Measurements from ENCODE around the gene HBD. TPM values are rescaled to one million over a fixed set of nuclear protein-coding genes. Genes with fewer than 3 reads are reported as not detected.

HBD gene
- total RNA-seq, 2 donors from 2014 or later, result not detected

DNA sequence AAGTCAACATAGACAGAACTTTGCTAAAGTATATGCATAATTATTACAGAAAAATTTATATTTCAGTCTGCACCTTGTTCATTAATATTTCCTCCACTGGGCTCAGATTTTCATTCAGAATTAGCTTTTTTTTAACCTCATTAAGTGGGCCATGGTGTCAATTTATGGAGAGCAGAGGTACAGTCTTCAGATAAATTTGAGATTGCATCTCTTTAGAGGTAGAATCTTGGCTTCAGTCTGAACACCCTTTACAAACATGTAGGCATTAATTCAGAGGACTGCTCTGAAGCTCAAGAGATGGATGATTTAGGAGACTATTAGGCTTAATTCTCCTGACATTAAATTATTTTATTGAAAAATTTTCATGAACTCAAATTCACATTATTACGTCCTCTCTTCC is 4.0 kb downstream of the HBD start:
- TF ChIP-seq, protein P1, sequence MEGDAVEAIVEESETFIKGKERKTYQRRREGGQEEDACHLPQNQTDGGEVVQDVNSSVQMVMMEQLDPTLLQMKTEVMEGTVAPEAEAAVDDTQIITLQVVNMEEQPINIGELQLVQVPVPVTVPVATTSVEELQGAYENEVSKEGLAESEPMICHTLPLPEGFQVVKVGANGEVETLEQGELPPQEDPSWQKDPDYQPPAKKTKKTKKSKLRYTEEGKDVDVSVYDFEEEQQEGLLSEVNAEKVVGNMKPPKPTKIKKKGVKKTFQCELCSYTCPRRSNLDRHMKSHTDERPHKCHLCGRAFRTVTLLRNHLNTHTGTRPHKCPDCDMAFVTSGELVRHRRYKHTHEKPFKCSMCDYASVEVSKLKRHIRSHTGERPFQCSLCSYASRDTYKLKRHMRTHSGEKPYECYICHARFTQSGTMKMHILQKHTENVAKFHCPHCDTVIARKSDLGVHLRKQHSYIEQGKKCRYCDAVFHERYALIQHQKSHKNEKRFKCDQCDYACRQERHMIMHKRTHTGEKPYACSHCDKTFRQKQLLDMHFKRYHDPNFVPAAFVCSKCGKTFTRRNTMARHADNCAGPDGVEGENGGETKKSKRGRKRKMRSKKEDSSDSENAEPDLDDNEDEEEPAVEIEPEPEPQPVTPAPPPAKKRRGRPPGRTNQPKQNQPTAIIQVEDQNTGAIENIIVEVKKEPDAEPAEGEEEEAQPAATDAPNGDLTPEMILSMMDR (IDR thresholded peaks at IDR 0.05), result no peak
- no peaks in the 10 kb centered on the region for H3K36me3 ChIP-seq

DNA sequence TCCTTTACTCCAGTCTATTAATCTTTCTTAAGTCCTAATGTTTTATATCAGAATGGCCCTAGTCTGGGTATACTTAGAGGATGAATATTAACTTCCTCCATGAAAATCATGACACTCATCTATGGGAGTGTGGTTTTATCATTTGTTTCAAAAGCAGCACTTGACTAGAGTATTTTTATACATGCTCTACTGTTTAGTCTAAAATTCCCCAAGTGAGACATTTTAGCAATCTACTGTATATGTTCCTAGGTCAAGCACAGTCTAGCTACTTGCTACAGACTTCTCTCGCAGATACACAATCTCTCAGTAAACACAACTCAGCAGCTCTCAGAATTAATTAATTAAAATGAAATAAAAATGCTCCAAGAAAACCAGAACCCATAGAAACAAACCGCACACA is 4.5 kb downstream of the HBD start:
- intact Hi-C loops (cut with DNase I), result no loop called here
- Histone ChIP-seq H3K27ac (no peak overlapping the region), H3K4me3 (no peak overlapping the region), H3K36me3 (no peaks in the 10 kb centered on the region), H3K9ac (ENCODE audit: low read depth in 2 of 2, low read length in 2 of 2) (no peak overlapping the region), H3K9me3 (no peaks in the 10 kb centered on the region), H3K4me1 (no peaks in the 10 kb centered on the region), H3K27me3 (no peaks in the 10 kb centered on the region)
- DNase-seq, result no peak
- TF ChIP-seq, protein P1 (IDR thresholded peaks at IDR 0.05), result no peak

More for the DNA sequence above, 4.0 kb downstream of the HBD start:
- no peak for DNase-seq
- Histone ChIP-seq H3K4me3 (no peak overlapping the region), H3K9me3 (no peaks in the 10 kb centered on the region), H3K9ac (ENCODE audit: low read depth in 2 of 2, low read length in 2 of 2) (no peak overlapping the region), H3K4me1 (no peaks in the 10 kb centered on the region), H3K27me3 (no peaks in the 10 kb centered on the region), H3K27ac (no peak overlapping the region)
- intact Hi-C loops (cut with DNase I), result no loop called here

- no peaks in the 10 kb centered on the region for H3K27me3 ChIP-seq
- DNase-seq, result no peak
- no peaks in the 10 kb centered on the region for H3K4me1 ChIP-seq
- no peaks in the 10 kb centered on the region for H3K36me3 ChIP-seq
- intact Hi-C loops (cut with DNase I), result no loop called here
- H3K9ac ChIP-seq (ENCODE audit: low read depth in 2 of 2, low read length in 2 of 2), result no peak overlapping the region
- H3K27ac ChIP-seq, result no peak overlapping the region
- H3K9me3 ChIP-seq, result no peaks in the 10 kb centered on the region
- TF ChIP-seq, protein P1 (IDR thresholded peaks at IDR 0.05), result no peak
- no peak overlapping the region for H3K4me3 ChIP-seq
Measured at GRCh38 chr11:5229356-5229755, 4.9 kb downstream of the HBD start.

- no peak for DNase-seq
- intact Hi-C loops (cut with DNase I), result no loop called here
- Histone ChIP-seq H3K4me3 (no peak overlapping the region), H3K4me1 (no peaks in the 10 kb centered on the region), H3K27ac (no peak overlapping the region), H3K27me3 (no peaks in the 10 kb centered on the region), H3K9me3 (no peaks in the 10 kb centered on the region), H3K36me3 (no peaks in the 10 kb centered on the region), H3K9ac (ENCODE audit: low read depth in 2 of 2, low read length in 2 of 2) (no peak overlapping the region)
- TF ChIP-seq, protein P1 (IDR thresholded peaks at IDR 0.05), result no peak
Measured at GRCh38 chr11:5228124-5228523, 6.2 kb downstream of the HBD start.

DNA sequence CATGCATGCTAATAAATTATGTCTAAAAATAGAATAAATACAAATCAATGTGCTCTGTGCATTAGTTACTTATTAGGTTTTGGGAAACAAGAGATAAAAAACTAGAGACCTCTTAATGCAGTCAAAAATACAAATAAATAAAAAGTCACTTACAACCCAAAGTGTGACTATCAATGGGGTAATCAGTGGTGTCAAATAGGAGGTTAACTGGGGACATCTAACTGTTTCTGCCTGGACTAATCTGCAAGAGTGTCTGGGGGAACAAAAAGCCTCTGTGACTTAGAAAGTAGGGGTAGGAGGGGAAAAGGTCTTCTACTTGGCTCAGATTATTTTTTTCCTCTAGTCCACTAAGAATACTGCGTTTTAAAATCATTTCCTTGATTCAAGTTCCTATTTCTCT is 6.6 kb downstream of the HBD start:
- DNase-seq, result no peak
- Histone ChIP-seq H3K36me3 (no peaks in the 10 kb centered on the region), H3K9ac (ENCODE audit: low read depth in 2 of 2, low read length in 2 of 2) (no peak overlapping the region), H3K27ac (no peak overlapping the region), H3K9me3 (no peaks in the 10 kb centered on the region), H3K4me1 (no peaks in the 10 kb centered on the region), H3K4me3 (no peak overlapping the region), H3K27me3 (no peaks in the 10 kb centered on the region)
- TF ChIP-seq, protein P1 (IDR thresholded peaks at IDR 0.05), result no peak
- intact Hi-C loops (cut with DNase I), result no loop called here
